HepG2 (cell line): ENCODE measurements around the gene U2AF2. TPM values are rescaled to one million over a fixed set of nuclear protein-coding genes. Genes with fewer than 3 reads are reported as not detected.
A peak's percentile ranks its signal among the peaks of the same experiment; 100 is the strongest.

Experiments used
- ATAC-seq: fragments of 200-7000 bp; cut with Tn5 transposase; 3 replicates; pipeline ENCODE4 v1.9.1; 2020; ENCODE audit warnings: mild to moderate bottlenecking, moderate library complexity
- BruUV-seq: library from RNA; stranded (reverse); fragments of 400-500 nt; replicated peaks from 2 replicates; lab custom pipeline; 2021; lab: Mats Ljungman, UMichigan
- CTCF ChIA-PET: fragments of 300-600 bp; formaldehyde crosslinking; extraction: SDS; loops from one replicate; lab custom pipeline; 2021; ENCODE audit warnings: low total read pairs, inconsistent platforms, low intra/inter-chr PET ratio; lab: Yijun Ruan, JAX
- POLR2A ChIA-PET: fragments of 350-600 bp; sonication (Branson Sonifier 250); formaldehyde crosslinking; loops from one replicate; lab custom pipeline; 2020; ENCODE audit warnings: antibody characterized with exemption, inconsistent platforms; lab: Yijun Ruan, JAX
- DNase-seq: peaks from one replicate; pipeline ENCODE4 v3.0.0-alpha.2; 2015; ENCODE audit warnings: low spot score
- FAIRE-seq: peaks from 3 replicates; lab custom pipeline; 2011; peaks lifted over from hg19 to GRCh38; lab: Jason Lieb, UNC
- H2AFZ ChIP-seq: one replicate; pipeline ENCODE4 v1.6.1; 2011; ENCODE audit warnings: low read length, inconsistent platforms
- H3K27ac ChIP-seq: fragments of 300-600 bp; 3 replicates; pipeline ENCODE4 v1.8.0; 2011; ENCODE audit warnings: mixed run types, mild to moderate bottlenecking, mixed read lengths, low read length, inconsistent platforms; ENCODE audit not compliant: insufficient read depth; ENCODE audit errors: extremely low read length
- H3K27me3 ChIP-seq, 2 experiments: fragments of 200-600 bp in 1 of 2; 2 replicates in 1 of 2; 3 replicates in 1 of 2; pipeline versions ENCODE4 v1.6.0 to v1.8.0; 2011; ENCODE audit warnings: low read length in 2 of 2, mild to moderate bottlenecking in 2 of 2, moderate library complexity in 2 of 2, inconsistent platforms in 1 of 2; ENCODE audit not compliant: insufficient read depth in 2 of 2, control insufficient read depth in 1 of 2
- H3K36me3 ChIP-seq, 2 experiments: fragments of 200-600 bp in 1 of 2; replicated peaks in 1 of 2; 2 replicates in 1 of 2; 3 replicates in 1 of 2; pipeline versions ENCODE4 v1.5.1 to v1.8.0; 2011; ENCODE audit warnings: low read length in 2 of 2, inconsistent platforms in 1 of 2; ENCODE audit not compliant: insufficient read depth in 2 of 2, control insufficient read depth in 1 of 2
- H3K4me1 ChIP-seq: 2 replicates; pipeline ENCODE4 v1.5.1; 2012; ENCODE audit warnings: low read length, inconsistent platforms; ENCODE audit not compliant: insufficient read depth
- H3K4me2 ChIP-seq: 2 replicates; pipeline ENCODE4 v1.6.0; 2011; ENCODE audit warnings: low read depth, low read length, inconsistent platforms
- H3K4me3 ChIP-seq, 3 experiments: fragments of 200-600 bp in 1 of 3; sonication (generic), shearing (Covaris generic) in 1 of 3; replicated peaks in 1 of 3; 2 replicates each; pipeline ENCODE4 v1.5.1; 2011 to 2016; ENCODE audit warnings: low read length in 3 of 3, inconsistent platforms in 2 of 3, low read depth in 2 of 3, mild to moderate bottlenecking in 2 of 3, control low read depth in 1 of 3, mixed read lengths in 1 of 3; ENCODE audit not compliant: insufficient read depth in 1 of 3
- H3K79me2 ChIP-seq: one replicate; pipeline ENCODE4 v1.6.1; 2011; ENCODE audit warnings: low read length, inconsistent platforms; ENCODE audit not compliant: insufficient read depth
- H3K9ac ChIP-seq: 2 replicates; pipeline ENCODE4 v1.6.0; 2011; ENCODE audit warnings: mild to moderate bottlenecking, low read depth, low read length, inconsistent platforms; ENCODE audit not compliant: insufficient read depth
- H3K9me3 ChIP-seq: 2 replicates; pipeline ENCODE4 v1.5.1; 2012; ENCODE audit warnings: mild to moderate bottlenecking, low read length
- H4K20me1 ChIP-seq: 2 replicates; pipeline ENCODE4 v1.6.0; 2011; ENCODE audit warnings: inconsistent platforms, mild to moderate bottlenecking, low read length, moderate library complexity; ENCODE audit not compliant: insufficient read depth
- AGO2 ChIP-seq: fragments of 200-400 bp; formaldehyde crosslinking; optimal IDR thresholded peaks from 2 replicates; pipeline ENCODE3; 2017; ENCODE audit warnings: mild to moderate bottlenecking, low read depth, low read length, moderate library complexity
- POLR2A ChIP-seq, 2 experiments: IDR thresholded peaks; 2 replicates each; pipeline ENCODE4 v1.6.1; 2011; ENCODE audit warnings: low read depth in 2 of 2, low read length in 2 of 2, mild to moderate bottlenecking in 1 of 2, moderate library complexity in 1 of 2; ENCODE audit not compliant: insufficient read depth in 1 of 2
- RBFOX2 ChIP-seq: fragments of 200-400 bp; formaldehyde crosslinking; IDR thresholded peaks from 2 replicates; pipeline ENCODE4 v1.6.1; 2017; ENCODE audit warnings: low read depth, mild to moderate bottlenecking, low read length
- THAP11 ChIP-seq: IDR thresholded peaks from 2 replicates; pipeline ENCODE4 v1.6.1; 2016; ENCODE audit warnings: missing biosample characterization, missing genetic modification reagents
- ZNF724P ChIP-seq: sonication (generic); formaldehyde crosslinking; IDR thresholded peaks from 2 replicates; pipeline ENCODE4 v1.8.0; 2022; ENCODE audit warnings: missing genetic modification reagents, borderline replicate concordance
- WGBS: methylation state at CpG from one replicate; pipeline ENCODE4 v1.1.6; 2017; ENCODE audit warnings: low lambda C conversion rate; 5-methylcytosine and 5-hydroxymethylcytosine counted together
- in situ Hi-C: cut with HindIII; loops from 2 replicates; pipeline ENCODE4 v1.10.0; 2017; ENCODE audit warnings: low pct_unique_long_range_greater_than_20kb; ENCODE audit not compliant: extremely low pct_ligation_motif_present
- intact Hi-C: fragments of 100-400 bp; cut with micrococcal nuclease; formaldehyde crosslinking; loops from one replicate; pipeline ENCODE4 v1.10.0; 2022; ENCODE audit not compliant: unreplicated experiment
- polyA plus RNA-seq, 8 experiments: library from polyadenylated mRNA; depleted of rRNA in 3 of 8; stranded (reverse) in 7 of 8; unstranded in 1 of 8; fragments of >200 nt; fragmentation: Illumina TruSeq in 4 of 8; extraction: Trizol in 4 of 8; gene quantifications; 2 replicates each; pipeline versions ENCODE4 v1.2.1 to v1.2.3, GENCODE V29; 2011 to 2016; ENCODE audit warnings: low read depth in 4 of 8, missing spikeins in 1 of 8, mixed read lengths in 1 of 8; ENCODE audit not compliant: insufficient read depth in 1 of 8
- total RNA-seq, 5 experiments: library from RNA; depleted of rRNA; stranded (reverse); fragments of >200 nt; fragmentation: Illumina TruSeq; extraction: Trizol; gene quantifications; 2 replicates each; pipeline ENCODE4 v1.2.3, GENCODE V29; 2016; ENCODE audit warnings: low read depth in 1 of 5
- TF ChIP-seq, protein P1 (sequence below): sonication (generic); formaldehyde crosslinking; IDR thresholded peaks from 2 replicates; pipeline ENCODE4 v1.5.0; 2020; ENCODE audit warnings: missing genetic modification reagents
- TF ChIP-seq, protein P2 (sequence below), 2 experiments: fragments of 450-650 bp in 1 of 2; sonication (generic) in 1 of 2; formaldehyde crosslinking; IDR thresholded peaks; 2 replicates each; pipeline versions ENCODE4 v1.5.0 to v1.8.0; 2020 to 2022; ENCODE audit warnings: mild to moderate bottlenecking in 1 of 2, missing genetic modification reagents in 1 of 2

The U2AF2 gene
- total and polyA plus RNA-seq, 2 of the 13 experiments (the other 11 are each of a cell fraction or from before 2014, with no cell fraction given): 84.3 to 124 TPM

DNA sequence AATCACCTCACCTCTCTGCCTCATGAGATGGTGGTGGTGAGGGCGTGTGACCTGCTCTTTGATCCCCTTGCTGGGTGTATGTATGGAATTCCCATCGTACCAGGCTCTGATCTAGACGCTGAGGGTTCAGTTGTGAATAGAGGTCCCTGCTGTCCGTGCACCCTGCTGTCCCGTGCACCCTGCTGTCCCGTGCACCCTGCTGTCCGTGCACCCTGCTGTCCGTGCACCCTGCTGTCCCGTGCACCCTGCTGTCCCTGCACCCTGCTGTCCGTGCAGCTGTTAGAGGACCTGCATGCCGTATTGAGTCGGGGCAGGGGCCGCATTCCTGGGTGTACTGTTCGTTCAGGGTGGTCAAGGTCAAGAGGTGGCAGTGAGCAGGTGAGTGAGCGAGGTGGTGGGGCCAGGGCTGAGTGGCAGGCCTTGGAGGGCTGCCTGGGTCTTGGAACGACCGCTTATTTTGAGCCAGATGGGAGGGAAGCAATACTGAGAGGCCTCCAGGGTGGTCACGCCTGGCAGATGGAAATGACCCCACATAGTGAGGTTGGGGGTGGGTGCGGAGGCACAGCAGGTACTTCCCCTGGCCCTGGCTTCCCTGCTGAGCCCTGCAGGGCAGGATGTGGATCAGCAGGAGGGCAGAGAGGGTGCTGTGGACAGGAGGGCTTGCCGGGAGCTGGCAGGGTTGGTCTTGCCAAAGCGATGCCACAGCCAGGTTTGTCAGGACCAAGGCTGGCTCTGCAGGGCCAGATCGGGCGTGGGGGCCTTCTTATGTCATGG, 15.6 kb downstream of the U2AF2 start:
- Histone ChIP-seq H3K27ac (no peak overlapping the region), H3K79me2 (peaks cover 57% of the 10 kb centered on the region), H4K20me1 (peaks cover 54% of the 10 kb centered on the region), H3K36me3 (peaks cover 42 to 62% of the 10 kb centered on the region in 2 experiments; a peak in 4 of 5 replicates), H3K4me1 (peaks cover 23% of the 10 kb centered on the region), H3K4me3 (no peak overlapping the region), H3K9me3 (no peaks in the 10 kb centered on the region), H3K9ac (no peak overlapping the region), H3K27me3 (no peaks in the 10 kb centered on the region; a peak in 1 of 5 replicates), H3K4me2 (no peak overlapping the region), H2AFZ (no peak overlapping the region)
- in situ Hi-C loops: no loop called here
- intact Hi-C loops: no loop called here
- DNase-seq: no peak
- TF ChIP-seq AGO2 (peak; percentile 78), RBFOX2 (peak; percentile 75), ZNF724P (CRISPR knock-in tag) (no peak), POLR2A (IDR thresholded peaks at IDR 0.05; ENCODE audit: insufficient read depth in 1 of 2, low read depth in 2 of 2, low read length in 2 of 2) (peak in 1 of 2 experiments; percentile 34; a peak in 2 of 4 replicates)
- TF ChIP-seq, protein P1, sequence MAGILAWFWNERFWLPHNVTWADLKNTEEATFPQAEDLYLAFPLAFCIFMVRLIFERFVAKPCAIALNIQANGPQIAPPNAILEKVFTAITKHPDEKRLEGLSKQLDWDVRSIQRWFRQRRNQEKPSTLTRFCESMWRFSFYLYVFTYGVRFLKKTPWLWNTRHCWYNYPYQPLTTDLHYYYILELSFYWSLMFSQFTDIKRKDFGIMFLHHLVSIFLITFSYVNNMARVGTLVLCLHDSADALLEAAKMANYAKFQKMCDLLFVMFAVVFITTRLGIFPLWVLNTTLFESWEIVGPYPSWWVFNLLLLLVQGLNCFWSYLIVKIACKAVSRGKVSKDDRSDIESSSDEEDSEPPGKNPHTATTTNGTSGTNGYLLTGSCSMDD (CRISPR knock-in tag): no peak
- WGBS: 91% methylated on average over 23 of the region's 23 CpGs
- no TSS peak for BruUV-seq
- ChIA-PET CTCF (interaction anchor here (1.4 kb wide), 1 partner anchor 17 kb away, joined by 7 read pairs; no protein-coding TSS in a partner anchor), POLR2A (interaction anchor here (1.4 to 2.0 kb wide), 3 partner anchors 13 to 16 kb away, joined by 9 to 14 read pairs (median 10); partner anchors contain the start of gene U2AF2)
- ATAC-seq: peak; percentile 20; the same call in 2 of the 3 replicates
- FAIRE-seq: no peak

DNA sequence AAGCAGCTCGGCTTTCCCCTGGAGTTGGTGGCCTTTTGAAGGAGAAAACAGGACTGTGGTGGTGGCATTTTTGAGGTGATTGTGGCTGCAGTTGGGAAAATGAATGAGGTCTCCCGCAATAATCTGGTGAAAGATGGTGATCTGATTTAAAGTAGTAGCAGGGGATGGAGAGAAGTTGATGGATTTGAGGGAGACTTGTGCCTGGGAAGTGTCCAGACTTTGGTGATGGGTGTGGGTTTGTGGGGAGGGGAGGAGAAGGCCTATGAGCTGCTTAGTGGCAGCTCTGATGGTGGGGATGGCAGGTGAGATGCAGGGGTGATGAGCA, 16.2 kb downstream of the U2AF2 start:
- no peak for FAIRE-seq

More for the DNA sequence above, 16.2 kb downstream of the U2AF2 start:
- DNase-seq: no peak
- intact Hi-C loops: no loop called here
- WGBS: 89% methylated on average over 2 of the region's 2 CpGs
- 0 out of 2 replicates have a peak, but pooled peaks have one; percentile 2 for TF ChIP-seq THAP11 (CRISPR knock-in tag)
- TF ChIP-seq, protein P2, sequence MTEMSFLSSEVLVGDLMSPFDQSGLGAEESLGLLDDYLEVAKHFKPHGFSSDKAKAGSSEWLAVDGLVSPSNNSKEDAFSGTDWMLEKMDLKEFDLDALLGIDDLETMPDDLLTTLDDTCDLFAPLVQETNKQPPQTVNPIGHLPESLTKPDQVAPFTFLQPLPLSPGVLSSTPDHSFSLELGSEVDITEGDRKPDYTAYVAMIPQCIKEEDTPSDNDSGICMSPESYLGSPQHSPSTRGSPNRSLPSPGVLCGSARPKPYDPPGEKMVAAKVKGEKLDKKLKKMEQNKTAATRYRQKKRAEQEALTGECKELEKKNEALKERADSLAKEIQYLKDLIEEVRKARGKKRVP (CRISPR knock-in tag; IDR thresholded peaks at IDR 0.05): no peak
- TF ChIP-seq, all 625 proteins: peak for 1
- ChIA-PET CTCF (interaction anchor here (1.4 kb wide), 1 partner anchor 18 kb away, joined by 7 read pairs; no protein-coding TSS in a partner anchor), POLR2A (interaction anchor here (1.4 to 2.0 kb wide), 3 partner anchors 12 to 16 kb away, joined by 9 to 14 read pairs (median 10); partner anchors contain the start of gene U2AF2)
- peaks cover 23% of the 10 kb centered on the region for H3K4me1 ChIP-seq
- no peak overlapping the region for H3K4me3 ChIP-seq
- H2AFZ ChIP-seq: no peak overlapping the region
- BruUV-seq: no TSS peak
- in situ Hi-C loops: no loop called here
- H3K79me2 ChIP-seq: peaks cover 59% of the 10 kb centered on the region
- H3K4me2 ChIP-seq: no peak overlapping the region
- peaks cover 51% of the 10 kb centered on the region for H4K20me1 ChIP-seq
- H3K27ac ChIP-seq: no peak overlapping the region
- no peaks in the 10 kb centered on the region for H3K9me3 ChIP-seq
- no peak overlapping the region for H3K9ac ChIP-seq
- H3K36me3 ChIP-seq: peaks cover 39 to 59% of the 10 kb centered on the region in 2 experiments; a peak in 4 of 5 replicates
- H3K27me3 ChIP-seq: no peaks in the 10 kb centered on the region; a peak in 1 of 5 replicates
- ATAC-seq: no peak
